Stimulated activated naive CD8-positive, alpha-beta T cell treated with anti-CD3 and anti-CD28 coated beads, Interleukin-15, amount 100 ng/mL, for 72 hours (primary cell): ENCODE measurements around the gene CEP162.
"Not testable (repeated sequence)": the region's sequence is repeated elsewhere in the genome, so short reads cannot be mapped to it uniquely, and the experiment has no call there.

ENCODE experiments used
- ATAC-seq: fragments of 150-1000 bp; cut with Tn5 transposase; 2 replicates; pipeline ENCODE4 v1.10.0; 2021; ENCODE audit warnings: mild to moderate bottlenecking, moderate library complexity
- DNase-seq, 2 donors: peaks; one replicate each; pipeline ENCODE4 v3.0.0; 2021 to 2022
- H3K27ac Mint-ChIP-seq, 2 donors: one replicate each; pipeline ENCODE4 v1.8.0; 2022; ENCODE audit warnings: mild to moderate bottlenecking in 2 of 2, mixed read lengths in 2 of 2, moderate library complexity in 2 of 2
- H3K27me3 Mint-ChIP-seq: one replicate; pipeline ENCODE4 v1.8.0; 2022; ENCODE audit warnings: mixed read lengths
- H3K4me1 Mint-ChIP-seq: one replicate; pipeline ENCODE4 v1.8.0; 2022; ENCODE audit warnings: mild to moderate bottlenecking, mixed read lengths
- H3K4me3 Mint-ChIP-seq, 2 donors: one replicate each; pipeline ENCODE4 v1.8.0; 2022; ENCODE audit warnings: mild to moderate bottlenecking in 2 of 2, mixed read lengths in 2 of 2, moderate library complexity in 1 of 2
- H3K9me3 Mint-ChIP-seq, 2 donors: one replicate each; pipeline ENCODE4 v1.8.0; 2022; ENCODE audit warnings: mixed read lengths in 2 of 2

The CEP162 gene

GRCh38 chr6:84137989-84138575 is 89.4 kb downstream of the CEP162 start:
- Mint-ChIP-seq H3K27me3 (no peaks in the 10 kb centered on the region), H3K9me3 (no peaks in the 10 kb centered on the region), H3K27ac (no peak overlapping the region), H3K4me3 (no peak overlapping the region), H3K4me1 (peaks cover 7% of the 10 kb centered on the region)
- ATAC-seq (no peak), DNase-seq (no peak)

- no peak for DNase-seq
- no peak for ATAC-seq
- no peak overlapping the region for H3K27ac Mint-ChIP-seq
- H3K4me1 Mint-ChIP-seq: peaks cover 7% of the 10 kb centered on the region
- H3K4me3 Mint-ChIP-seq: no peak overlapping the region
- H3K27me3 Mint-ChIP-seq: no peaks in the 10 kb centered on the region
- H3K9me3 Mint-ChIP-seq: peaks cover 0 to 9% of the 10 kb centered on the region in 2 donors
Observed at GRCh38 chr6:84137051-84137375, 90.4 kb downstream of the CEP162 start.

- H3K27me3 Mint-ChIP-seq: no peaks in the 10 kb centered on the region
- peaks cover 7% of the 10 kb centered on the region for H3K4me1 Mint-ChIP-seq
- ATAC-seq: no peak
- no peak overlapping the region for H3K27ac Mint-ChIP-seq
- no peak for DNase-seq
- no peak overlapping the region for H3K4me3 Mint-ChIP-seq
- peaks cover under 1 to 9% of the 10 kb centered on the region in 2 donors for H3K9me3 Mint-ChIP-seq
Observed at GRCh38 chr6:84136364-84137050, 90.9 kb downstream of the CEP162 start.

GRCh38 chr6:84135291-84135690 is 92.2 kb downstream of the CEP162 start:
- peaks cover 7% of the 10 kb centered on the region for H3K4me1 Mint-ChIP-seq
- H3K9me3 Mint-ChIP-seq: peaks cover 13 to 14% of the 10 kb centered on the region in 2 donors
- H3K4me3 Mint-ChIP-seq: no peak overlapping the region
- no peak for DNase-seq
- H3K27me3 Mint-ChIP-seq: no peaks in the 10 kb centered on the region
- no peak overlapping the region for H3K27ac Mint-ChIP-seq
- ATAC-seq: no peak

- H3K4me3 Mint-ChIP-seq, H3K27me3 Mint-ChIP-seq, DNase-seq, H3K27ac Mint-ChIP-seq, H3K4me1 Mint-ChIP-seq, ATAC-seq: not testable (repeated sequence)
- peaks cover 14% of the 10 kb centered on the region in 2 donors for H3K9me3 Mint-ChIP-seq
Observed at GRCh38 chr6:84133385-84133784, 94.1 kb downstream of the CEP162 start.

GRCh38 chr6:84129588-84129987 is 97.9 kb downstream of the CEP162 start:
- not testable (repeated sequence) for H3K27ac Mint-ChIP-seq, H3K4me1 Mint-ChIP-seq, ATAC-seq, DNase-seq, H3K4me3 Mint-ChIP-seq, H3K27me3 Mint-ChIP-seq
- peaks cover 14% of the 10 kb centered on the region in 2 donors for H3K9me3 Mint-ChIP-seq

GRCh38 chr6:84123186-84123585 is 104.3 kb downstream of the CEP162 start:
- H3K4me3 Mint-ChIP-seq: no peak overlapping the region
- peaks cover 0 to 9% of the 10 kb centered on the region in 2 donors for H3K9me3 Mint-ChIP-seq
- peaks cover 2% of the 10 kb centered on the region for H3K27me3 Mint-ChIP-seq
- no peak overlapping the region for H3K27ac Mint-ChIP-seq
- DNase-seq (no peak), ATAC-seq (no peak)
- no peaks in the 10 kb centered on the region for H3K4me1 Mint-ChIP-seq

- peaks cover 25% of the 10 kb centered on the region for H3K27me3 Mint-ChIP-seq
Observed at GRCh38 chr6:84119277-84119676, 108.2 kb downstream of the CEP162 start.

GRCh38 chr6:84118191-84118590 is 109.3 kb downstream of the CEP162 start:
- no peak overlapping the region for H3K27ac Mint-ChIP-seq
- ATAC-seq (no peak), DNase-seq (no peak)
- H3K4me1 Mint-ChIP-seq: no peaks in the 10 kb centered on the region
- peaks cover 30% of the 10 kb centered on the region for H3K27me3 Mint-ChIP-seq
- no peak overlapping the region for H3K4me3 Mint-ChIP-seq
- H3K9me3 Mint-ChIP-seq: peaks cover 17 to 26% of the 10 kb centered on the region in 2 donors

More at GRCh38 chr6:84119277-84119676, 108.2 kb downstream of the CEP162 start:
- Mint-ChIP-seq H3K27ac (no peak overlapping the region), H3K9me3 (peaks cover 16 to 32% of the 10 kb centered on the region in 2 donors), H3K4me1 (no peaks in the 10 kb centered on the region), H3K4me3 (no peak overlapping the region)
- DNase-seq (no peak), ATAC-seq (no peak)

GRCh38 chr6:84114933-84115594 is 112.4 kb downstream of the CEP162 start:
- not testable (repeated sequence) for H3K27ac Mint-ChIP-seq

GRCh38 chr6:84111351-84111750 is 116.1 kb downstream of the CEP162 start:
- not testable (repeated sequence) for H3K4me1 Mint-ChIP-seq

More at GRCh38 chr6:84114933-84115594, 112.4 kb downstream of the CEP162 start:
- not testable (repeated sequence) for H3K4me1 Mint-ChIP-seq, DNase-seq, H3K4me3 Mint-ChIP-seq, ATAC-seq
- Mint-ChIP-seq H3K27me3 (peaks cover 30% of the 10 kb centered on the region), H3K9me3 (peaks cover 26% of the 10 kb centered on the region in 2 donors)

GRCh38 chr6:84107495-84107894 is 119.9 kb downstream of the CEP162 start:
- Mint-ChIP-seq H3K9me3 (peaks cover 3 to 8% of the 10 kb centered on the region in 2 donors), H3K4me3 (no peak overlapping the region), H3K27ac (no peak overlapping the region), H3K27me3 (peaks cover 7% of the 10 kb centered on the region), H3K4me1 (no peaks in the 10 kb centered on the region)
- no peak for DNase-seq
- ATAC-seq: no peak

More at GRCh38 chr6:84111351-84111750, 116.1 kb downstream of the CEP162 start:
- H3K4me3 Mint-ChIP-seq, ATAC-seq, H3K27ac Mint-ChIP-seq, DNase-seq: not testable (repeated sequence)
- H3K27me3 Mint-ChIP-seq: peaks cover 16% of the 10 kb centered on the region
- H3K9me3 Mint-ChIP-seq: peaks cover 14 to 18% of the 10 kb centered on the region in 2 donors

- ATAC-seq, H3K4me1 Mint-ChIP-seq, H3K4me3 Mint-ChIP-seq, H3K9me3 Mint-ChIP-seq, DNase-seq, H3K27ac Mint-ChIP-seq: not testable (repeated sequence)
- peaks cover 14% of the 10 kb centered on the region for H3K27me3 Mint-ChIP-seq
Observed at GRCh38 chr6:84105215-84105924, 122.1 kb downstream of the CEP162 start.

- DNase-seq: no peak
- no peak overlapping the region for H3K4me3 Mint-ChIP-seq
Observed at GRCh38 chr6:84103029-84103428, 124.4 kb downstream of the CEP162 start.

GRCh38 chr6:84095156-84095555 is 132.3 kb downstream of the CEP162 start:
- no peak overlapping the region for H3K4me3 Mint-ChIP-seq
- no peaks in the 10 kb centered on the region for H3K4me1 Mint-ChIP-seq
- no peak overlapping the region for H3K27ac Mint-ChIP-seq
- no peak for ATAC-seq
- no peak for DNase-seq
- H3K9me3 Mint-ChIP-seq: no peaks in the 10 kb centered on the region
- H3K27me3 Mint-ChIP-seq: peaks cover 19% of the 10 kb centered on the region

More at GRCh38 chr6:84103029-84103428, 124.4 kb downstream of the CEP162 start:
- Mint-ChIP-seq H3K27me3 (peaks cover 14% of the 10 kb centered on the region), H3K27ac (no peak overlapping the region), H3K9me3 (peaks cover 0 to 5% of the 10 kb centered on the region in 2 donors), H3K4me1 (no peaks in the 10 kb centered on the region)
- ATAC-seq: no peak
